ENCODE measurements around the gene ICAM3.
"Not testable (repeated sequence)": the region's sequence is repeated elsewhere in the genome, so short reads cannot be mapped to it uniquely, and the experiment has no call there.

The ICAM3 gene

GRCh38 chr19:10339380-10339960 lies at the start of gene ICAM3:
ICAM3 (minus strand) TSS chr19:10339624; CDS start chr19:10339614, 10 bp downstream.
- peak; percentile 73 for DNase-seq
- in situ Hi-C loops (cut with MboI; ENCODE audit: low pct_unique_long_range_greater_than_20kb, low sequenced_read_pairs), result no loop called here

- in situ Hi-C loops (cut with MboI; ENCODE audit: low pct_unique_long_range_greater_than_20kb, low sequenced_read_pairs), result no loop called here
Measured at GRCh38 chr19:10388957-10389356, 49.5 kb upstream of the ICAM3 start.

GRCh38 chr19:10384580-10384979 lies 45.2 kb upstream of the ICAM3 start:
- in situ Hi-C loops (cut with MboI; ENCODE audit: low pct_unique_long_range_greater_than_20kb, low sequenced_read_pairs), result no loop called here
- no peak for DNase-seq

More at GRCh38 chr19:10388957-10389356, 49.5 kb upstream of the ICAM3 start:
- DNase-seq, result peak; percentile 88

- in situ Hi-C loops (cut with MboI; ENCODE audit: low pct_unique_long_range_greater_than_20kb, low sequenced_read_pairs); DNase-seq: not testable (repeated sequence)
Measured at GRCh38 chr19:10383223-10383499, 43.7 kb upstream of the ICAM3 start.

- in situ Hi-C loops (cut with MboI; ENCODE audit: low pct_unique_long_range_greater_than_20kb, low sequenced_read_pairs), result no loop called here
Measured at GRCh38 chr19:10380313-10381102, 41.1 kb upstream of the ICAM3 start, which contains the start of gene TYK2. TYK2 (minus strand) TSS chr19:10380572; CDS start chr19:10378406, 2,166 bp downstream.

GRCh38 chr19:10379880-10380312 lies 40.5 kb upstream of the ICAM3 start:
- in situ Hi-C loops (cut with MboI; ENCODE audit: low pct_unique_long_range_greater_than_20kb, low sequenced_read_pairs), result no loop called here
- DNase-seq, result no peak

More at GRCh38 chr19:10380313-10381102, 41.1 kb upstream of the ICAM3 start, which contains the start of gene TYK2:
- DNase-seq, result peak; percentile 100

- in situ Hi-C loops (cut with MboI; ENCODE audit: low pct_unique_long_range_greater_than_20kb, low sequenced_read_pairs), result no loop called here
- no peak for DNase-seq
Measured at GRCh38 chr19:10378124-10378523, 38.7 kb upstream of the ICAM3 start.

GRCh38 chr19:10377140-10377640 lies 37.8 kb upstream of the ICAM3 start:
- in situ Hi-C loops (cut with MboI; ENCODE audit: low pct_unique_long_range_greater_than_20kb, low sequenced_read_pairs); DNase-seq: not testable (repeated sequence)

- in situ Hi-C loops (cut with MboI; ENCODE audit: low pct_unique_long_range_greater_than_20kb, low sequenced_read_pairs), result no loop called here
- DNase-seq, result no peak
Measured at GRCh38 chr19:10374931-10375330, 35.5 kb upstream of the ICAM3 start.

GRCh38 chr19:10372690-10373089 lies 33.3 kb upstream of the ICAM3 start:
- DNase-seq, result peak; percentile 21
- in situ Hi-C loops (cut with MboI; ENCODE audit: low pct_unique_long_range_greater_than_20kb, low sequenced_read_pairs), result no loop called here

GRCh38 chr19:10368101-10368803 lies 28.8 kb upstream of the ICAM3 start:
- DNase-seq, result no peak
- in situ Hi-C loops (cut with MboI; ENCODE audit: low pct_unique_long_range_greater_than_20kb, low sequenced_read_pairs), result no loop called here

- DNase-seq; in situ Hi-C loops (cut with MboI; ENCODE audit: low pct_unique_long_range_greater_than_20kb, low sequenced_read_pairs): not testable (repeated sequence)
Measured at GRCh38 chr19:10366950-10367512, 27.6 kb upstream of the ICAM3 start.

- in situ Hi-C loops (cut with MboI; ENCODE audit: low pct_unique_long_range_greater_than_20kb, low sequenced_read_pairs), result no loop called here
- DNase-seq, result no peak
Measured at GRCh38 chr19:10365518-10365917, 26.1 kb upstream of the ICAM3 start.

- in situ Hi-C loops (cut with MboI; ENCODE audit: low pct_unique_long_range_greater_than_20kb, low sequenced_read_pairs), result no loop called here
Measured at GRCh38 chr19:10364644-10365043, 25.2 kb upstream of the ICAM3 start.

GRCh38 chr19:10363789-10364281 lies 24.4 kb upstream of the ICAM3 start:
- no peak for DNase-seq
- in situ Hi-C loops (cut with MboI; ENCODE audit: low pct_unique_long_range_greater_than_20kb, low sequenced_read_pairs), result no loop called here

More at GRCh38 chr19:10364644-10365043, 25.2 kb upstream of the ICAM3 start:
- no peak for DNase-seq

GRCh38 chr19:10362259-10362658 lies 22.8 kb upstream of the ICAM3 start:
- DNase-seq, result no peak
- in situ Hi-C loops (cut with MboI; ENCODE audit: low pct_unique_long_range_greater_than_20kb, low sequenced_read_pairs), result no loop called here

GRCh38 chr19:10361569-10362011 lies 22.2 kb upstream of the ICAM3 start:
- in situ Hi-C loops (cut with MboI; ENCODE audit: low pct_unique_long_range_greater_than_20kb, low sequenced_read_pairs), result no loop called here
- no peak for DNase-seq

- no peak for DNase-seq
- in situ Hi-C loops (cut with MboI; ENCODE audit: low pct_unique_long_range_greater_than_20kb, low sequenced_read_pairs), result no loop called here
Measured at GRCh38 chr19:10356431-10356830, 17.0 kb upstream of the ICAM3 start.

- DNase-seq, result no peak
- in situ Hi-C loops (cut with MboI; ENCODE audit: low pct_unique_long_range_greater_than_20kb, low sequenced_read_pairs), result no loop called here
Measured at GRCh38 chr19:10353793-10354391, 14.5 kb upstream of the ICAM3 start.
